ENCODE results near the gene TRMT2A.

The TRMT2A gene

GRCh38 chr22:20080776-20081654 is 36.0 kb downstream of the TRMT2A start:
- no peaks in the 10 kb centered on the region for H3K9me2 ChIP-seq (replicated peaks; ENCODE audit: insufficient read depth, low read length)
- no peaks in the 10 kb centered on the region for H3K9me3 ChIP-seq (replicated peaks; ENCODE audit: insufficient read depth, low read length)
- peak overlapping the region; percentile 80 for H3K4me3 ChIP-seq (ENCODE audit: low read length)
- H3F3A ChIP-seq (ENCODE audit: insufficient read depth, low read length): no peaks in the 10 kb centered on the region
- H3K4me1 ChIP-seq (ENCODE audit: low read length): peaks cover 6% of the 10 kb centered on the region; the same call in 1 of the 2 replicates
- H3K27me3 ChIP-seq (replicated peaks; ENCODE audit: insufficient read depth, low read length): no peaks in the 10 kb centered on the region
- 0 out of 2 replicates have a peak, but pooled peaks cover under 1% of the 10 kb centered on the region for H3K36me3 ChIP-seq (replicated peaks; ENCODE audit: insufficient read depth, low read length)
- H4K20me1 ChIP-seq (ENCODE audit: insufficient read depth, low read length): peaks cover 12% of the 10 kb centered on the region
- H2AFZ ChIP-seq (ENCODE audit: low read length): peak overlapping the region; percentile 77
- H3K9ac ChIP-seq (ENCODE audit: low read length): peak overlapping the region; percentile 82
- H3K4me2 ChIP-seq (ENCODE audit: low read depth, low read length): peak overlapping the region; percentile 99
- H3K79me2 ChIP-seq (ENCODE audit: low read length): peaks cover 57% of the 10 kb centered on the region
- DNase-seq: peak; percentile 19
- peak overlapping the region; percentile 52; the same call in 1 of the 2 replicates for H3K27ac ChIP-seq (ENCODE audit: low read length)
- no peak for TF ChIP-seq EZH2 (optimal IDR thresholded peaks at IDR 0.05; ENCODE audit: low read depth, low read length)
- no peak for TF ChIP-seq CTCF (IDR thresholded peaks at IDR 0.05; ENCODE audit: low read length)
- TF ChIP-seq EZH2phosphoT487 (IDR thresholded peaks at IDR 0.05; ENCODE audit: low read length): no peak

DNA sequence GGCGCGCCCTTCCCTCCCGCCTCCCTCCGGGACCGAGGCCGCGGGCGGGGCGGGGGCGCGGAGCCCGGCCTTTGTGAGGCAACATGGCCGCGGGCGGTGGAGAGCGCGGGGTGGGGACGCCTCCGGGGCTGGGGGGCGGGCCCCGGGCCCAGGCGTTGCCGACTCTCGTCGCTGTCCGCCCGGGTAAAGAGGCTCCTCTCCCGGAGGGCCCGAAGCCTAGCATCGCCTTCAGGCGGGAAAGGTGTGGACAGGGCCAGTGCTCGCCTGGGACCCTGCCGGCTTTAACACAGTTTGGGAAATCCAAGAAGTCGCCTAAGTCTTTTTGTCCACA is 36.6 kb downstream of the TRMT2A start:
- TF ChIP-seq CTCF (IDR thresholded peaks at IDR 0.05; ENCODE audit: low read length) (no peak), EZH2phosphoT487 (IDR thresholded peaks at IDR 0.05; ENCODE audit: low read length) (no peak)
- H3K9me3 ChIP-seq (replicated peaks; ENCODE audit: insufficient read depth, low read length): no peaks in the 10 kb centered on the region
- H3K27ac ChIP-seq (ENCODE audit: low read length): peak overlapping the region; percentile 52; the same call in 1 of the 2 replicates
- no peaks in the 10 kb centered on the region for H3K27me3 ChIP-seq (replicated peaks; ENCODE audit: insufficient read depth, low read length)
- DNase-seq: peak; percentile 73
- H3K9me2 ChIP-seq (replicated peaks; ENCODE audit: insufficient read depth, low read length): no peaks in the 10 kb centered on the region
- H3K4me1 ChIP-seq (ENCODE audit: low read length): peaks cover 6% of the 10 kb centered on the region; the same call in 1 of the 2 replicates
- H3K9ac ChIP-seq (ENCODE audit: low read length): peak overlapping the region; percentile 82
- H3K36me3 ChIP-seq (replicated peaks; ENCODE audit: insufficient read depth, low read length): no peaks in the 10 kb centered on the region
- H3K79me2 ChIP-seq (ENCODE audit: low read length): peaks cover 51% of the 10 kb centered on the region
- H3K4me3 ChIP-seq (ENCODE audit: low read length): peak overlapping the region; percentile 80
- H3F3A ChIP-seq (ENCODE audit: insufficient read depth, low read length): no peaks in the 10 kb centered on the region
- H4K20me1 ChIP-seq (ENCODE audit: insufficient read depth, low read length): peaks cover 8% of the 10 kb centered on the region; the same call in 1 of the 2 replicates
- peak overlapping the region; percentile 77 for H2AFZ ChIP-seq (ENCODE audit: low read length)
- H3K4me2 ChIP-seq (ENCODE audit: low read depth, low read length): peak overlapping the region; percentile 99

GRCh38 chr22:20079745-20080444 is 37.1 kb downstream of the TRMT2A start, which contains the start of gene DGCR8:
Gene DGCR8 (plus strand): TSS chr22:20080241. CDS start chr22:20085964, 5,723 bp downstream.
- H3F3A ChIP-seq (ENCODE audit: insufficient read depth, low read length): no peaks in the 10 kb centered on the region
- peak; percentile 87 for DNase-seq

More at GRCh38 chr22:20079745-20080444, 37.1 kb downstream of the TRMT2A start, which contains the start of gene DGCR8:
- Histone ChIP-seq H3K4me3 (ENCODE audit: low read length) (peak within 1 kb of the TSS; percentile 80), H3K79me2 (ENCODE audit: low read length) (peaks cover 46% of the 10 kb centered on the region), H4K20me1 (ENCODE audit: insufficient read depth, low read length) (0 out of 2 replicates have a peak, but pooled peaks cover 8% of the 10 kb centered on the region), H3K9ac (ENCODE audit: low read length) (peak within 1 kb of the TSS; percentile 82), H3K4me2 (ENCODE audit: low read depth, low read length) (peak within 1 kb of the TSS; percentile 99), H3K36me3 (replicated peaks; ENCODE audit: insufficient read depth, low read length) (no peaks in the 10 kb centered on the region), H3K4me1 (ENCODE audit: low read length) (peaks cover 6% of the 10 kb centered on the region; the same call in 1 of the 2 replicates), H2AFZ (ENCODE audit: low read length) (peak within 1 kb of the TSS; percentile 99), H3K9me3 (replicated peaks; ENCODE audit: insufficient read depth, low read length) (no peaks in the 10 kb centered on the region), H3K27me3 (replicated peaks; ENCODE audit: insufficient read depth, low read length) (no peaks in the 10 kb centered on the region), H3K9me2 (replicated peaks; ENCODE audit: insufficient read depth, low read length) (no peaks in the 10 kb centered on the region), H3K27ac (ENCODE audit: low read length) (peak within 1 kb of the TSS; percentile 52; the same call in 1 of the 2 replicates)
- TF ChIP-seq EZH2phosphoT487 (IDR thresholded peaks at IDR 0.05; ENCODE audit: low read length) (no peak), EZH2 (optimal IDR thresholded peaks at IDR 0.05; ENCODE audit: low read depth, low read length) (no peak), CTCF (IDR thresholded peaks at IDR 0.05; ENCODE audit: low read length) (no peak)
